ENCODE data around the gene PFN3.
"Not testable (repeated sequence)": the region's sequence is repeated elsewhere in the genome, so short reads cannot be mapped to it uniquely, and the experiment has no call there.

PFN3 gene

DNA sequence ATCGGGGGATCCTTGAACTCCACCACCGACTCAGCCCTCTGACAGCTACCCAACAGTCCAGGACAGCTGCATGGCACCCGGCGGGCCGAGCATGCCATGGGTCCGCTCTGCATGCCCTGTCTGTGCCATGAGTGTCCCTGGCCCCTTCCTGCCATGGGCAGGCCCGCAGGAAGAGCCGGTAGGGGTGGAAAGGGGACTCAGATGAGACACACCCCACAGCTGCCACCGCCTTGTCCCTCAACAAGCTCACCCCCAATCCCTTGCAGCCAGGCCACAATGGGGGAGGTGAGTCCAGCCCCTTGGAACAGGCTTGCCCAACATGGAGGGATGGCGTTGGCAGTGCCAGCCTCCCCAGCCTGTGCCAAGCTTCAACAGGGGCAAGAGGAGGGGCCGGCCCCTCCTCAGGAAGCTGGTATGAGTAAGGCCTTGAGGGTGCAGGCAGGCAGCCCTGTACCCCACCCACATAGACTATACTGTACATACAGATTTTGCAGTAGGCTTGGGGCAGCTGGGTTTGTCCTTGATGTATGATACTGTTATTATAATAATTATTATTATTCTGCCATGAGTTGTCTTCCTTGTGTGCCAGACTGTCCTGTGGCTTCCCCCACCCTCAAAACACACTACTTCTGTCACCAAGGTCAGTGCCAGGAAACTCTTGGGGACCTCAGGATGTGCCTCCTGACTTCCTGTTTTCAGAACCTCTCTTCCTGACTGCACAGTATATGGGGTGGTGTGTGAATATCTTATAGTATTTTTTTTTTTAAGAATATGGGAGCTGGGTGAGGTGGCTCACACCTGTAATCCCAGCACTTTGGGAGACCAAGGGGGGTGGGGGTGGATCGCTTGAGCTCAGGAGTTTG is 28.2 kb downstream of the PFN3 start:
- DNase-seq (ENCODE audit: low spot score): no peak

DNA sequence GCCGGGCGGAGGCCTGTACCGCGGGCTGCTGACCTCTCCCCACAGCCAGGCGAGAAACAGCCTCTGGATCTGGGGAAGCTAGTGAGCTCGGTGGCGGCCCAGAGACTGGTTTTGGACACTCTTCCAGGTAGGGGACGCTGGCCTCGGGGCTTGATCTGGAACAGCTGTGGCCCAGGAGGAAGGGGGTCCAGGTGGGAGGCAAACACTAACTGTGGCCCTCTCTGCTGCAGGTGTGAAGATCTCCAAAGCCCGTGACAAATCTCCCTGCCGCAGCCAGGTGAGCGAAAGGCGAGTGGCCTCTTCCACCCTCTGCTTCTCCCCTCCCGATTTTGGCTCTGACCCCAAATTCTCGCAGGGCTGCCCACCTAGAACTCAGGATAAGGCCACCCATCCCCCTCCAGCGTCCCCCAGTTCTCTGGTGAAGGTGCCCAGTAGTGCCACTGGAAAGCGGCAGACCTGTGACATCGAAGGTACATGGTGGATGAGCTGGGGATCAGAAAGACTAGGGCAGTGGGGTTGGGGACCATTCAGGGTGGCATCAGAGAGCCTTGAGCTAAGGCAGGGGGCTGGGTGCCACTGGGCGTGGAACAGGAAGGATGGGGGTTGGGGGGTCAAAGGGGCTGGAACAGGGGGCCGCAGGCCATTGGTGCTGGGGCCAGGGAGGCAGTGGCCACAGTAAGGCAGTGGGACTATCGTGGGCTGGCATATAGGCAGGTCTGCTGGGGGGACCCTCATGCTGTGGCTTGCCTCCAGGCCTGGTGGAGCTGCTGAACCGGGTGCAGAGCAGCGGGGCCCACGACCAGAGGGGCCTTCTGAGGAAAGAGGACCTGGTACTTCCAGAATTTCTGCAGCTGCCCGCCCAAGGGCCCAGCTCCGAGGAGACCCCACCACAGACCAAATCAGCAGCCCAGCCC is 29.1 kb downstream of the PFN3 start:
- DNase-seq (ENCODE audit: low spot score): no peak

DNA sequence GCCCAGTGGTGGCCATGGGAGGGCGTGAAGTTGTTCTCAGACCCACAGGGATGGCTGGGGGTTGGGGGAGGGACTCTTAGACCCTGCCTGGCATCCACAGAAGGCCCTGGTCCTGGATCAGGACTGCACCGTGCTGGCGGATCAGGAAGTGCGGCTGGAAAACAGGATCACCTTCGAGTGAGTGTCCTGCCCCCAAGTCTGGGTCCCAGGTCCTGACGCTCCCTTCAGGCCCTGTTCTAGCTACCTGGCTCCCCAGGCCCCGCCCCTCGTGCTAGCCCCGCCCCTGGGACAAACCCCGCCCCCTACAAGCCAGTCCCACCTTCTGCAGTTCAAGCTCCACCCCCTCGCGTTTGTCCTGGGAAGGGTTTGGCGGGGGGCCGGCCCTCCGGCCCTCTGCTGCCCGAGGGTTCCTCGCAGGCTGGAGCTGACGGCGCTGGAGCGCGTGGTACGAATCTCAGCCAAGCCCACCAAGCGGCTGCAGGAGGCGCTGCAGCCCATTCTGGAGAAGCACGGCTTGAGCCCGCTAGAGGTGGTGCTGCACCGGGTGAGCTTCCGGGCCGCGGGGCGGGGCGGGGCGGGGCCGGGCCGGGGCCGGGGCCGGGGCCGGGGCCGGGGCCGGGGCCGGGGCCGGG is 29.9 kb downstream of the PFN3 start:
- DNase-seq (ENCODE audit: low spot score): peak; percentile 96

DNA sequence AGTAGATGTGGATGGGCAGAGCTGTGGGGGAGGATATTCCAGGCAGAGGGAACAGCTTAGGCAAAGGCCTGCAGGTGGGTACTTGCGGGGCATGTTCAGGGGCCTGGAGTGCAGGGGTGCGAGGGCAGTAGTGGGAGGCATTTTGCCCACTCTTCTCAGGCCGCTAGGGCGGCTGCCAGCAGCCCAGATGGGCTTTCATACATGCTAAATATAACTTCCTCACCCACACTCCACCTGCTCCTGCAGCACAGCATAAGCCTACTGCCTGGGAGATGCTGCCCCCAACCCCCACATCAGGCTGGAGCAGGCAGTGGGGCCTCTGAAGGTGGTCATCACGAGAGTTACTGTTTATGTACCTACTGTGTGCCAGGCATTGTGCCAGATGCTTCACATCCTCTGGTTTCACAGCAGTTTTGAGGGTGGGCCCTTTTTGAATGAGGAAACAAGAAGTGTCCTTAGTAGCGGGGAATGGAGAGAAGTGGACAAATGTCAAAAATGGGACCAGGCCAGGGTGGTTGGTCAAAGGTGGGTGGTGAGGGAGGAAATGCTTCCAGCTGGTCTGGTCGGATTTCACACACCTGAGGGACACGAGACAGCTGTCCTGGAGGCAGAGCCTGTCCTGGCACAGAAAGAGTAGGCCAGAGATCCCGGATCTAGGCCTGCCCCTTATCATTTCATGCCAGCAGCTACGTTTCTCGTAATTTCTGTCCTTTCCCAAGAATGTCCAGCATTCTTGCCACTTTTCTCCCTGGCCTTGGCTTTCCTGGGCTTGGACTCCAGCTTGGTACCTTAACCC is 30.6 kb downstream of the PFN3 start:
- DNase-seq (ENCODE audit: low spot score): no peak

DNA sequence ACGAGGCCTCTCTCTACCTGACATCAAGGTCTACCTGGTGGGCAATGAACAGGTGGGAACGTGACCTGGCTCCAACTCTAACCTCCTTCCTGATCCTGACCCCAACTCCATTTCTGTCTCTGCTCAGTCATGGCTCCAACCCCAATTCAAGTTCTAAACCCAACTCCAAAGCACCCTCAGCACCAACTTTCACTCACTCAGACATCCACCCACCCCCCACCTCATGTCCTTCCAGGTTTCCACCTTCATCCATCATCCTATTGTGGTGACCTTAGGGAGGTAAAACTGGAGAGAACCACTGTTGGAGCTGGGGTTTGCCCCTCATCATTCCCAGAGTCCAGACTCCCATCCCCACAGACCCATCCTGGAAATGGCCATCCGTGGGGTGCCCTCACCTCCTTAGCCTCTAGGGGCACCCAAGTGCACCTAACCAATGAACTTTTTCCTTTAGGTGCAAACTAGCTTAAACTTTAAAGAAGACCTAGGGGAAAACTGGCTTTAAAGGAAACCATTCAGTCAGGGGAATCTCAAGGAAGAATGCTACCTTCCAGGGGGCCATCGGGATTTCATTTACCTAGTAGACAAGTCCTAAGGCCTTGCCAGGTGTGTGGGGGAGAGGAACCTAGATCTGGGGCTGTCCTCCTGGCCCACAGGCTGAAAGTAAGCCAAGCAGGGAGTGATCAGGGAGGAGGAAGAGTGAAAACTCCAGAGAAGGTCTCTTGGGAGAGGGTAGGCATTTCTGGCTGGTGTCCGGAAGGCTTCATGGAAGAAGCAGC is 31.4 kb downstream of the PFN3 start:
- peak; percentile 80 for DNase-seq (ENCODE audit: low spot score)

DNA sequence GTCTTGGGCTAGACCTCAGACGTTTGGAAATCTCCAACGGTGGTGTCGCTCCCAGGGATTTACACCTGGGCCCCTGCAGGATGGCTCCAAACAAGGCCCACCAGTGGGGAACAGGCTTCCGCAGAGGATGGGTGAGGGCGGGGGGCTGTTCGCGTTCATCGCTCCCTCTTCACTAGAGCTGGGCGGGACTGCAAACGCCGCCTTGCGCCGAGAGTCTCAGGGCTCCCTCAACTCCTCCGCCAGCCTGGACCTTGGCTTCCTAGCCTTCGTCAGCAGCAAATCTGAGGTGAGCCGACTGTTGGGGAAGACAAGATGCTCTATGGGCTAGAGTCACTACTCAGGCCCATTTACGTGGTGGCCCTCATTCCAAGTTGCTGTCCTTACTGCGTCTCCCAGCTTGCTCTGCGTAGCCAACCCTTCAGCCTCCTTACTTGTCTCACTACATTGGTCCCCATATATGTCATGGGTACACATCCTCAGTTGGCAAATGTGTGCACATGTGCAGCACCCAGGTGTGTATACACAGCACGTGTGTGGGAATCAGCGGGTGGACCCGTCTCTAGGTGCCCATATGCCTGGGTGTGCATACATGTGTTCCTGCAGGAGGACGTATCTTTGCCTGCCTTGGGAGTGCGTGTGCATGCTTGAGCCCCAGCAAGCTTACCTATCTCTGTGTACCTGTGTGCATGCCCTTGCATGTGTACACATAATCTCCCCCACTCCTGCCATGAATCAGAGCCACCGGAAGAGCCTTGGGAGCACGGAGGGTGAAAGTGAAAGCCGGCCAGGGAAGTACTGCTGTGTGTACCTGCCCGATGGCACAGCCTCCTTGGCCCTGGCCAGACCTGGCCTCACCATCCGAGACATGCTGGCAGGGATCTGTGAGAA is 32.2 kb downstream of the PFN3 start:
- DNase-seq (ENCODE audit: low spot score): no peak

DNA sequence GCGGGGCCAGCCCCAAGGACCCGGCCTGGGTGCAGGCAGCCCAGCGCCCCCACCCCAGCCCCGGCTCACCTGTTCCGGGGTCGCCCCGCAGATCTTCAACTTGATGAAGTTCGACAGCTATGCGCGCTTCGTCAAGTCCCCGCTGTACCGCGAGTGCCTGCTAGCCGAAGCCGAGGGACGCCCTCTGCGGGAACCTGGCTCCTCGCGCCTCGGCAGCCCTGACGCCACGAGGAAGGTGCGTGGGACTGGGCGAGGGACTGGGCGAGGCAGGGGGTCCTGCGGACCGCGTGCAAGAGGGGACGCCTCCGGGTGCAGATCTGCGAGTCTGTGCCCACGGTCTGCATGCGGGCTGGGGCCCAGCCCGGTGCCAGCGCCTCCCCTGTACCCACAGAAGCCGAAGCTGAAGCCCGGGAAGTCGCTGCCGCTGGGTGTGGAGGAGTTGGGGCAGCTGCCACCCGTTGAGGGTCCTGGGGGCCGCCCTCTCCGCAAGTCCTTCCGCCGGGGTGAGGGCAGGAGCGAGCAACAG is 33.1 kb downstream of the PFN3 start:
- no peak for DNase-seq (ENCODE audit: low spot score)

DNA sequence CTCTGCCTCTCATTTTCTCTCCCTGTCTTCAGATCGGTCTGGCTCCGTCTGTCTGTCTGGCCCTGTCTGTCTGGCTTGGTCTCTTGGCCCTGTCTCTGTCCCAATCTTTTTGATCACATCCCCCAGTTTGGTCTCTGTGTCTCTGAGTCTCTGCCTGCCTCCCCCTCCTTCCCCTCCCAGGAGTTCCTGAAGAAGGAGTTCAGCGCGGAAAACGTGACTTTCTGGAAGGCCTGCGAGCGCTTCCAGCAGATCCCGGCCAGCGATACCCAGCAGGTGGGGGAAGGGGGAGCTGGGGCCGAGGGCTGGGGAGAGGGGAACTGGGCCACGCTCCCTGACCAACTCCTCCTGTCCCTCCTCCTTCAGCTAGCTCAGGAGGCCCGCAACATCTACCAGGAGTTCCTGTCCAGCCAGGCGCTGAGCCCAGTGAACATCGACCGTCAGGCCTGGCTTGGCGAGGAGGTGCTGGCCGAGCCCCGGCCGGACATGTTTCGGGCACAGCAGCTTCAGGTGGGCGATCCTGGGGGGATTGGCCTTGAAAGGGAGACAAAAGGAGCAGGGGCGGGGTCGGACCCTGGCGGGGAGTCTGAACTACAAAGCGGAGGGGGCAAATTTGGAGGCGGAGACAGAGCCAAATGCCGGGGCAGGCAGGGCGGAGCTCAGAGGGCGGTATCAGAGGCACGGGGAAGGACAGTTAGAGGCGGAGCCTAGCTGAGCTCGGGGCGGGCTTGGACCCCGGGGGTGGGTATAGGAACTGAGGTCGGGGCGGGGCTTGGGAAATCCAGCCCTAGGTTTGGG is 33.7 kb downstream of the PFN3 start:
- DNase-seq (ENCODE audit: low spot score): peak; percentile 99

DNA sequence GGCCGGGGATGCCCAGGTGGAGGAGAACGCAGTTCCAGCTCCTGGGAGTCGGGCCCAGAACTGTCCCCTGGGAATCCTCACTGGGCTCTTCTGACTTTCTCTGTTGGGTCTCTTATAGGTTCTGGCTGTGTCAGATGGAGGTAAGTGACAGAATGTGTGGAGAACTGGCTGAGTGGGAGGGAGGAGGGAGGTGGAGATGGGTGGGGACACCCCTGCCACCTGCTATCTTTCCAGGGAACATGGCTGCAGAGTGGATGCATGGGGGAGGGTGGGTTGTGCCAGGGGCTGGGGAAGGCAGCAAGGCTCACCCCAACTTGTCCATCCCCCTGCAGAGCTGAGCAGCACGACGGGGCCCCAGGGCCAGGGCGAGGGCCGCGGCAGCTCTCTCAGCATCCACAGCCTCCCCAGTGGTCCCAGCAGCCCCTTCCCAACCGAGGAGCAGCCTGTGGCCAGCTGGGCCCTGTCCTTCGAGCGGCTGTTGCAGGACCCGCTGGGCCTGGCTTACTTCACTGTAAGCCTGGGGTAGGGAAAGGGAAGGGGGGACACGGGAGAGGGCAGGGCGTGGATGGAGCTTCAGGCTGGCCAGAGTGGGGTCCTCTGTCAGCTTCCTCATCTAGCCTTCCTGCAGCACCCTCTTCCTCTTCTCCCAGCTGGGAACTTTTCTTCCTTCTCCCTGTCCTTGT is 34.5 kb downstream of the PFN3 start:
- DNase-seq (ENCODE audit: low spot score): no peak

DNA sequence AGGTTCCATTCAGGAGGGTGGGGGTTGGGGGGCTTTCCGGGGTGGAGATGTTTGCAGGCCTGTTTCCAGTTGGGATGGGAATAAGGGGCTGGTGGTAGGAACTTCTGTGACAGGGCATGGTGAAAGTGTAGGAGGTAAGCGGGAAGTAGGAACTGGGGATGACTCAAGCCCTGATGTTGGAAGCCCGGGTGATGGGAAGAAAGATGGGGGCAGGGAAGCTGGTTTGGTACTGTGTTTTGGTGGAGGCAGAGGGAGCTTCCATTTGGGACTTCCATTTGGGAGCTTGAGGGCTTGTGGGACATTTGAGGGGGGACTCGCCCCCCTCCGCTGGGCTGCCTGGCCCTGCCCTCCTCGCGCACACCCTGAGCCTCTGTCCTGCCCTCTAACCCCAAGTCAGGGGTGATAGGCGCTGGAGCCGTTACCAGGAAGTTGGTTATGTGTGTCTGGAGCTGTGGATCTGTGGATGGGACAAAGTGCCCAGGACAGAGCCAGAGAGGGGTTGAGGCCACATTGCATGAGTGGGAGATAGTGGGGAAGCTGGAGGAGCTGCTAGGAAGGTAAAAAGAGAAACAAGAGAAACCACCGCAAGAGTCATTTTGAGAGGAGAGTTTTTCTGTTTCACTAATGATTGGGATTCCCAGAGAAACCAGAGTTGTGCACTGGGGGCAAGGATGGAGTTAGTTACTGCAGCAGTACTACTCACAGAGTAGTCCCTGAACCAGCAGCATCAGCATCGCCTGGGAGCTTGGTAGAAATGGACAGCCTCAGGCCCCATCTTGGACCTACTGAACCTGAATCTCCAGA is 36.1 kb downstream of the PFN3 start:
- DNase-seq (ENCODE audit: low spot score): no peak

DNA sequence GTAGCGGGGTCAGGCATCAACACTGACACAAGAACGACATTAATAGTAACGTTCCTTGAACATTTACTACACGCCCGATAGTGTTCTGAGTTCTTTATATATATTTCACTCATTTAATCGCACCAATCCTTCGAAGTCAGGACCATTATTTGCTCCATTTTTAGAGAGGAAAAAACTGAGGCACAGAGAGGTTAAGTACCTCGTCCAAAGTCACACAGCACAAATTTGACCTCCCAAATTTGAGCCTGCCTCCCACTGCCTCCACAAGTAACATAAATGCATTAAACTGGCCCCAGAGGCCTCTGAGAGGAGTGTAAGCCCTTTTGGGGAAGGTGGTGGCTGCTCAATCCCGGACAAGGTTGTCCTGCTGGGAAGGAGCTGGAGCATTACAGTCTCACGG is 36.9 kb downstream of the PFN3 start:
- no peak for DNase-seq (ENCODE audit: low spot score)

DNA sequence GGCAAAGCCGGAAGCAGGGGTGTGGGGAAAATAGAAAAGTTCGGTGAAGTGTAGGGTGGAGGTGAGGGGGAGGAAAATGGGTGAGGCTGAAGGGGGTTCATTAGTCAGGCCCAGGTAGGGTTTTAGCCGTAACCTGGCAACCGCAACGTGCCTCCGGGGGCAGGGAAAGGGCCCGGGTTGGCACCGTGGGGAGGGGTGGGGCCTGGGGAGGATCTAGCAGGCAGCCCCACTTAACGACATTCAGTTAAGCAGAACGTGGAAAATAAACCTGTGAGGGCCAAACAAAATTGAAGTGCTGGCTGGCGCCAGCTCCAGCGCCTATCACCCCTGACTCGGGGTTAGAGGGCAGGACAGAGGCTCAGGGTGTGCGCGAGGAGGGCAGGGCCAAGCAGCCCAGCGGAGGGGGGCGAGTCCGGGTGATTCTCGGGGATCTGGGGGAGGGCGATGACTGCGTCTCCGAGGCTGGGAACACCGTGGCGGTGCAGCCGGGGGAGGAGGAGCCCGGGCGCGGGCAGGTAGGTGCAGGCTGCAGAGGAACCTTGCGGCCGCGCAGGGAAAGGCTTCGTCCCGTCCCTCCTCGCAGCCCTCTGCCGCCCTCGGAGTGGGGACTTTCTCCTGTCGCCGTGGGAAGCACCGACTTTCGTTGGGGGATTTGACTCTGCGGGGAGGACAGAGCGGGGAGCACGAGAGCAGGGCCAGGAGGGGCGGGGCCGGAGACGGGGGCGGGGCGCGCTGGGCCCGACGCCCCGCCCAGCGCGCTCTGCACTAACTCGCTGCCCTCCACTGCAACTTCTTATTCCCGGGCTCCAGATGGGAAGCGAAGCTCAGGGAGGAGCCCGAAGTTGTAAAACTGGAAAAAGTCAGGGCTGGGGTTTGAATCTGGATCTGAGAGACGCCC is 37.6 kb downstream of the PFN3 start:
- DNase-seq (ENCODE audit: low spot score): peak; percentile 91

DNA sequence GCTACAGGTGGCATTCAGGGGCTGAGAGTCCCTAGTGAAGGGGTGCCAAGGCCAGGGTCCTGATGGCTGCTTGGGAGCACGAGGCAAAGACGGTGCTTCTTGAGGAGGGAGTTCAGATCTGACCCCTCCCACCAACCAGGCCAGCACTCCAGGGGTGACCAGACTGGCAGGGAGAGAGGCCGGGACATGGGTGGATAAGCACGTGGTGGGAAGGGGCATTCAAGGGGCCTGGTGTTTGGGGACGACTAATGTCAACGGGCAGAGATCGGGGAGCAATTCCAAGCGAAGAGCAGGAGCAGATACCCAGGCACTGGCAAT is 38.2 kb downstream of the PFN3 start:
- no peak for DNase-seq (ENCODE audit: low spot score)

DNA sequence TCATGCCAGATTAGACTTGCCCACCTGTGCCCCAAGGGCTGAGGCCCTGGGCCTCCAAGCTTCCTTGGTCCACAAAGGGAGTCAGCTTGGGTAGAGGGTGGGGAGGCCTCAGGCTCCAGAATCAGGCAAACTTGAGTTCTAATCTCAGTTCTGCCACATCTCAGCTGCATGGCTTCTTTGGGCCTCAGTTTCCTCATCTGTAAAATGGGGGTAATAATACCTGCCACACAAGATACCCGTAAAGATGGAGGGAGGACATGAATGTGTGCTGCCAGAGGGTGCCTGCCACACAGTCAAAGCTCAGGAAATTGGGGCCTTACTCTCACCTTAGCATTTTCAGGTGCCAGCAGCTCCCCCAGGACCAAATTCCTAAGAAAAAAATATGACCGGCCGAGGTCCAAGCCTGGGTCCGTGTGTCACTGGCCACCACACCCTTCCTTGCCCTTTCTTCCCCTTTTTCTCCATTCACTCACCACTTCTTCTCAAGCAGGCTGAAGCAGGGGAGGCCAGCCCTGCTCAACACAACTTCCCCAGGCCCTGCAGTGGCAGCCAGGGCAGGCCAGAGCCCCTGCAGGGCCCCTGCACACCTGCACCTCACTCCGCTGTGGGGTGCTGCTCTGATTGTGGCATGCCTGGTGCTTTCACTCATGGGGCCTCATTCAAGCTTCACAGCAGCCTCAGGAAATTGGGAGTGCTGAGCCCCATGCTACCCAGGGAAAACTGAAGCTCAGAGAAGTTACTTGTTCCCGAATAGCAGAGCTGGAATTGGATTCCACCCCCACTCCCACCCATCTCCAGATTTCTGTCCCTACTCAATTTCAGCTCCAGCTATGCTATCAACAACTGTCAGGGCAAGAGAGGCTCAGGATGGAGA is 38.8 kb downstream of the PFN3 start:
- DNase-seq (ENCODE audit: low spot score): no peak

DNA sequence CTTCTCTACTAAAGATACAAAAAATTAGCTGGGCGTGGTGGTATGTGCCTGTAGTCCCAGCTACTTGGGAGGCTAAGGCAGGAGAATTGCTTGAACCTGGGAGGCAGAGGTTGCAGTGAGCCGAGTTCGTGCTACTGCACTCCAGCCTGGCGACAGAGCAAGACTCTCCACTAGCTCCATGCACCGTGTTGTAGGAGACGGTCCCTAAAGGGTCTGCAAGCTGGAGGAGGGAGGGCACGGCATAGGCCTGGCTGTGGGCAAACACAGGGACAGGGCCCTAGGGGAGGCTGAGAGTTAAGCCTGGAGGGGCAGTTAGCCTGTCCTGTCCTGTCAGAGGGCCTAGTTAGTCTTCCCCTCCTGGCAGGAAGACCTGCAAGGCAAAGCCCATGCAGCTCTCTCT is 39.7 kb downstream of the PFN3 start:
- not testable (repeated sequence) for DNase-seq (ENCODE audit: low spot score)

DNA sequence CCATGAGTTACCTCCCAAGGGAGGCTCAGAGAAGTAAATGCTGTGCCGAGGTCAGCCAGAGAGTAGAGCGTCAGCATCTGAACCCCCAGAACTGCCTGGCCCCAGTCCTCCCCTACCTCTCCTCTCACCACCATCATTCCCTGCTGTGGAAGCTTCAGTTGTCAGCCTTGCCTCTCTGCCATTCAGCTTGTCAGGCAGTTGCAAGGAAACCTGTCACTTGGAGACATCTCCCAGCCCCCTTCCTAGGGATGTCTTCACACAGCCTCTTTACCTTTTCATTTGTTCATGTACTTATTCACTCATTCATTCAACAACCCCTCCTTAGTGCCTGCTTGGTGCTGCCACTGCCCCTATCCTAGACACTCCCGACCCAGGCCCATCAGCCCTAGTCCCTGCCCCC is 40.6 kb downstream of the PFN3 start:
- DNase-seq (ENCODE audit: low spot score): no peak

Data from HuH-7 (cell line).